Mononuclear cell (primary cell): ENCODE measurements around the gene AGL. TPM values are rescaled to one million over a fixed set of nuclear protein-coding genes. Genes with fewer than 3 reads are reported as not detected.
"Not testable (repeated sequence)": the region's sequence is repeated elsewhere in the genome, so short reads cannot be mapped to it uniquely, and the experiment has no call there.

Source experiments
- H3K27me3 ChIP-seq: 2 replicates; pipeline ENCODE4 v1.6.0; 2011; ENCODE audit warnings: low read length, control low read depth; ENCODE audit not compliant: insufficient read depth
- H3K4me1 ChIP-seq: 2 replicates; pipeline ENCODE4 v1.5.1; 2011; ENCODE audit warnings: mild to moderate bottlenecking, low read length, control low read depth; ENCODE audit not compliant: insufficient read depth
- H3K4me3 ChIP-seq: 2 replicates; pipeline ENCODE4 v1.5.1; 2011; ENCODE audit warnings: mild to moderate bottlenecking, low read length, moderate library complexity
- H3K9me3 ChIP-seq: 2 replicates; pipeline ENCODE4 v1.5.1; 2011; ENCODE audit warnings: low read depth, mild to moderate bottlenecking, control low read depth, low read length
- total RNA-seq: library from RNA; depleted of rRNA; stranded (reverse); fragments of >200 nt; gene quantifications from one replicate; pipeline ENCODE4 v1.2.3, GENCODE V29; 2012

Gene AGL
- total RNA-seq, 1 donor = 6.1 TPM

GRCh38 chr1:99836171-99837103, 13.7 kb upstream of the AGL start:
- H3K9me3 ChIP-seq, H3K4me1 ChIP-seq: not testable (repeated sequence)

GRCh38 chr1:99840353-99840752, 9.8 kb upstream of the AGL start:
- not testable (repeated sequence) for H3K4me3 ChIP-seq, H3K4me1 ChIP-seq, H3K27me3 ChIP-seq, H3K9me3 ChIP-seq

More at GRCh38 chr1:99836171-99837103, 13.7 kb upstream of the AGL start:
- H3K4me3 ChIP-seq, H3K27me3 ChIP-seq: not testable (repeated sequence)

- Histone ChIP-seq H3K27me3 (no peaks in the 10 kb centered on the region), H3K4me3 (no peak overlapping the region), H3K4me1 (no peaks in the 10 kb centered on the region), H3K9me3 (peaks cover 5% of the 10 kb centered on the region)
These were observed 6.4 kb upstream of the AGL start for GRCh38 chr1:99843760-99844159.

DNA sequence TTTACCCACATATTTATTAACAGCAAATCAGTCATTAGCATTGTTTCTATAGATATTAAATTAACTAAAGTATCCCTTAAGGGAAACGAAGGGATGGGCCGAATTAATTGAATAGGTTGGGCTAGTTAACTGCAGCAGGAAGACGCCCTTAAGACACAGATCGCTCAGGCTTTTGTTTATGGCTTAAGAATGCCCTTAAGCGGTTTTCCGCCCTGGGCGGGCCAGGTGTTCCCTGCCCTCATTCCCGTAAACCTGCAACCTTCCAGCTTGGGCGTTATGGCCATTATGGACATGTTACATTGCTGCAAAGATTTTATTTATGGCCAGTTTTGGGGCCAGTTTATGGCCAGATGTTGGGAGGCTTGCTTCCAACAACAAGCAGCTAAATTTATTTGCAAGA, 5.0 kb upstream of the AGL start:
- H3K9me3 ChIP-seq, H3K27me3 ChIP-seq: not testable (repeated sequence)

GRCh38 chr1:99849413-99849743, 783 bp upstream of the AGL start:
- peaks cover 21% of the 10 kb centered on the region for H3K4me1 ChIP-seq
- no peaks in the 10 kb centered on the region for H3K9me3 ChIP-seq
- no peaks in the 10 kb centered on the region for H3K27me3 ChIP-seq
- peak overlapping the region; percentile 67 for H3K4me3 ChIP-seq

More for the DNA sequence above, 5.0 kb upstream of the AGL start:
- H3K4me1 ChIP-seq, H3K4me3 ChIP-seq: not testable (repeated sequence)

GRCh38 chr1:99850459-99851291, 514 bp downstream of the AGL start:
- Histone ChIP-seq H3K4me3 (peak overlapping the region; percentile 67), H3K4me1 (peaks cover 21% of the 10 kb centered on the region), H3K27me3 (no peaks in the 10 kb centered on the region), H3K9me3 (no peaks in the 10 kb centered on the region)

DNA sequence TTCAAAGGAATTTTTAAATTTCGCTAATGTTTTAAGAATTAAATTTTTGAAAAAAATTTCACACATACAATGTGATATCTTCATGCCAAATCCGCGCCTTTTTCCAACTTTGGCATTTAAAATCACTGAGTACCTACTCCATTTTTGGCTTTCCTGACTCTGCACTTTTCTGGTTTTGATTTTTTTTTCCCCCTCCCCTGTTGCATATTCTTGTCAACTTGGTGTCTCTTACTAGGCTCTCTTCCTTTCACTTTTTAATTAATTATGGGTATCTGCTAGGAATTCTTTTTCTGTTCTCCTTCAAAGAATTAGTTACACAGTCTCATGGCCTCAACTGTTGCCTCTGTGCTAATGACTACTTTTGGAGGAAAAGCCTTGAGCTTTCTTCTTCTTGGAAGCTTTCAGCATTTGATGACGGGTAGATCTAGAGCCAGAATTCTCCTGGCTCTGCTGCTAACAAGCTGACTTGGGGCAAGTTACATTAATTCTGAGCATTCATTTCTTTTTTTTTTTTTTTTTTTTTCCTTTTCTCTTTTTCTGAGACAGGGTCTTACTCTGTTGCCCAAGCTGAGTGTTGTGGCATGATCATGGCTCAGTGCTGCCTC, 1.8 kb downstream of the AGL start:
- H3K9me3 ChIP-seq = no peaks in the 10 kb centered on the region
- H3K4me1 ChIP-seq = peaks cover 21% of the 10 kb centered on the region
- H3K4me3 ChIP-seq = no peak overlapping the region
- no peaks in the 10 kb centered on the region for H3K27me3 ChIP-seq

DNA sequence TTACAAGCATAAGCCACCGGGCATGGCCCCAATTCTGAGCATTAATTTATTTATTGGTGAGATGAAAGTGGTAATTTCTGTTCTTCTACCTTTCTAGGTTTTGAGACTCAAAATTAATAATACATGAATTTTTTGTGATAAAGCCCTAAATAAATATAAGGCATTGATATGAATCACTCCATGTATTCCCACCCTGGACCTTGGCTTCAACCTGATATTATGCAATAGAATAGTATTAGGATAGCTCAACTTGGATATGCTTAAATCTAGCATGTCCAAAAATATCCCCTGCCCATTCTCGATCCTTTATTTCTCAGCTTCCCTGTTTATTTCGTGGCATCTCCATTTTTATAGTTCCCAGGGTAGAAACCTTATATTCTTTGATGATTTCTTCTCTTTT, 2.5 kb downstream of the AGL start:
- no peaks in the 10 kb centered on the region for H3K9me3 ChIP-seq
- H3K4me3 ChIP-seq = no peak overlapping the region
- peaks cover 21% of the 10 kb centered on the region for H3K4me1 ChIP-seq
- H3K27me3 ChIP-seq = no peaks in the 10 kb centered on the region

DNA sequence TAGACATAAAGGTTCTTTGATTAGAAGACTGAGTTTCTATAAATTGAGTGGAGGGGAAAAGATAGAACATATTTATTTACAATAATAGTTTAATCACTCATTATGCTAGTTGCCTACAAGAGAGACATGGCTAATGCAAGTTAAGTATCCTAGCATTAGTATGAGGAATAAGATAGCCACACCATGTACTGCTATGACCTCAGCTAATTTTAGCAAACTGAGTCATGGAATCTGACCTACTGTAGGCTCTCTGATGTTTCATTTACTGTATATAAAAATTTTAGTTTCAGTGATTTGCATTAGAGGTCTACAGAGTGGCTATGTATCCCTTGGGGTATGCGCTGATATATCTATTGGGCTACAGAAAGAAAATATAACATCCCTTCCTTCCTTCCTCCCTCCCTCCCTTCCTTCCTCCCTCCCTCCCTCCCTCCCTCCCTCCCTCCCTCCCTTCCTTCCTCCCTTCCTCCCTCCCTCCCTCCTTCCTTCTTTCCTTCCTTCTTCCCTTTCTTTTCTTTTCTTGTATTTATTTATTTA, 5.8 kb downstream of the AGL start:
- H3K27me3 ChIP-seq = no peaks in the 10 kb centered on the region
- H3K4me1 ChIP-seq = peaks cover 7% of the 10 kb centered on the region
- H3K4me3 ChIP-seq = no peak overlapping the region
- H3K9me3 ChIP-seq = no peaks in the 10 kb centered on the region

DNA sequence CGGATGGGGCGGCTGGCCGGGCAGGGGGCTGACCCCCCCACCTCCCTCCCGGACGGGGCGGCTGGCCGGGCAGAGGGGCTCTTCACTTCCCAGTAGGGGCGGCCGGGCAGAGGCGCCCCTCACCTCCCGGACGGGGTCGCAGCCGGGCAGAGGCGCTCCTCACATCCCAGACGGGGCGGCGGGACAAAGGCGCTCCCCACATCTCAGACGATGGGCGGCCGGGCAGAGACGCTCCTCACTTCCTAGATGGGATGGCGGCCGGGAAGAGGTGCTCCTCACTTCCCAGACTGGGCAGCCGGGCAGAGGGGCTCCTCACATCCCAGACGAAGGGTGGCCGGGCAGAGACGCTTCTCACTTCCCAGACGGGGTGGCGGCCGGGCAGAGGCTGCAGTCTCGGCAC, 6.9 kb downstream of the AGL start:
- H3K27me3 ChIP-seq, H3K9me3 ChIP-seq, H3K4me1 ChIP-seq, H3K4me3 ChIP-seq: not testable (repeated sequence)

DNA sequence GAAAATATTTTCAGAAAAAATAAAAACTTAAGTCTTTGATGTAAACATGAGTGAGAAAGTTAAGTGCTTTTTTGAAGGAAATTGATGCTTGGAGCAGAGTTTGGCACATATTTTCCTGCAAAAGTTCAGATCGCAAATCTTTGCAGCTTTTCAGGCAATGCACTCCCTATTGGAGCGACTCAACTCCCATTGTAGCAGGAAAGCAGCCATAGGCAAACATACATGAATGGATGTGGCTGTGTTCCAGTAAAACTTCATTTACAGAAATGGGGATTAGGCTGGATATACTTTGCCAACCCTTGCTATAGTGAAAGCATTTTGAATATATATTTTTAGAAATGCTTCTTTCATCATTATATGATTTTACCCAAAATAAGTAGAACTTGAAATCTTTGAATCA, 8.1 kb downstream of the AGL start:
- H3K4me3 ChIP-seq = no peak overlapping the region
- H3K27me3 ChIP-seq = no peaks in the 10 kb centered on the region

DNA sequence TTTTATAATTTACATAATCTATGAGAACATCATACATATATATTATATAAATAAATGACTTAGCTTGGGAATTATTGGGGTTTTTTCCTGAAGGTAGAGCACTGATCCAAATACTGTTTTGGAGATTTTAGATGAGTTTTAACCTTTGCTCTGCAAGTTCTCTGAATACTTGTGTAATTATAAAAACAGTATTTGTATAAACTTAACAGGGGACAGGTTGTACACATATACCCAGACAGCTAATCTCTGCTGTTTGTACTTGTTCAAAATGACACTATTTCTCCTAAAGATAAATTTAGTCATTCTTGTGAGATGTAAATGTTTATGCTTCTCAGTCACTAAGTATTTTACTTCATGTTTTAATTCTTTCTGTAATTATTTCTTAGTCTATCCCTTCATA, 8.7 kb downstream of the AGL start:
- Histone ChIP-seq H3K4me1 (no peaks in the 10 kb centered on the region), H3K4me3 (no peak overlapping the region), H3K27me3 (no peaks in the 10 kb centered on the region), H3K9me3 (no peaks in the 10 kb centered on the region)

More for the DNA sequence above, 8.1 kb downstream of the AGL start:
- no peaks in the 10 kb centered on the region for H3K9me3 ChIP-seq
- H3K4me1 ChIP-seq = no peaks in the 10 kb centered on the region

GRCh38 chr1:99860703-99861102, 10.5 kb downstream of the AGL start:
- no peaks in the 10 kb centered on the region for H3K27me3 ChIP-seq
- no peak overlapping the region for H3K4me3 ChIP-seq
- H3K4me1 ChIP-seq = no peaks in the 10 kb centered on the region

DNA sequence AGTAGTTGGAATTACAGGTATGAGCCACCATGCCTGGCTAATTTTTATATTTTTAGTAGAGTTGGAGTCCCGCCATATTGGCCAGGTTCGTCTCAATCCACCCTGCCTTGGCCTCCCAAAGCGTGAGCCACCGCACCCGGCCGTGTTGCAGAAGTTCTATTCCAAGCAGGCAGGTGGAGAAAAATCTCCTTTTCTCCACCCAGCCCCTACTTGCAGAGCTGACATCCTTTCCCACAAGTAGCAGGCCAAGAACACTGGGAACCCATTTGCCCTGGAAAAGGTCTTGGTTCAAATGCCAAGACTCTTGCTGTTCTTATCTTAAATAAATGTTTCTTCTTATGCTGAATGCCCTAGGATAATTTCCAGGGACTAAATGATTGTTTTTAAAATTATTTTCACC, 17.5 kb downstream of the AGL start:
- no peaks in the 10 kb centered on the region for H3K27me3 ChIP-seq
- H3K4me1 ChIP-seq = no peaks in the 10 kb centered on the region
- no peaks in the 10 kb centered on the region for H3K9me3 ChIP-seq
- H3K4me3 ChIP-seq = no peak overlapping the region

More at GRCh38 chr1:99860703-99861102, 10.5 kb downstream of the AGL start:
- no peaks in the 10 kb centered on the region for H3K9me3 ChIP-seq

DNA sequence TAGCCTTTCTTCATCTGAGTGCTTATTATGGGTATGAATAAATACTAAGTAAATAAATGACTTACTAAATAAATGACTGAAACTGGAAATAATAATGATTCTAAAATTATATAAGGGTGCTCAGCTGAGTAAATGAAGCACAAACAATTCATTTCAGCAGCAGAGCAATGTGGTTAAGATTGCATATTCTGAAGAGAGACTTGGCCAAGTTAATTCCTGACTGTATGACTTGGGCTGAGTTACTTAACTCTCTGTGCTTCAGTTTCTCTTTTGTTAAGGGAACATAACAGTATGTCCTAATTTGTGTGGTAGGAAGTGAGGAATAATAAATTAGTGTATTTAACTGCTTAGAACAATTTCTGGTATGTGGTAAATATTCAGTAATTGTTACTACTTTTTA, 19.1 kb downstream of the AGL start:
- H3K27me3 ChIP-seq = no peaks in the 10 kb centered on the region
- H3K4me1 ChIP-seq = no peaks in the 10 kb centered on the region
- no peak overlapping the region for H3K4me3 ChIP-seq
- H3K9me3 ChIP-seq = no peaks in the 10 kb centered on the region
